AG08396 (cell line): ENCODE data around the gene GNG12.
A peak's percentile ranks its signal among the peaks of the same experiment; 100 is the strongest.
"Not testable (repeated sequence)": the region's sequence is repeated elsewhere in the genome, so short reads cannot be mapped to it uniquely, and the experiment has no call there.

Experiments used
- DNase-seq: peaks from one replicate; pipeline ENCODE4 v3.0.0; 2012; ENCODE audit warnings: low spot score, mixed read lengths

GNG12 gene

DNA sequence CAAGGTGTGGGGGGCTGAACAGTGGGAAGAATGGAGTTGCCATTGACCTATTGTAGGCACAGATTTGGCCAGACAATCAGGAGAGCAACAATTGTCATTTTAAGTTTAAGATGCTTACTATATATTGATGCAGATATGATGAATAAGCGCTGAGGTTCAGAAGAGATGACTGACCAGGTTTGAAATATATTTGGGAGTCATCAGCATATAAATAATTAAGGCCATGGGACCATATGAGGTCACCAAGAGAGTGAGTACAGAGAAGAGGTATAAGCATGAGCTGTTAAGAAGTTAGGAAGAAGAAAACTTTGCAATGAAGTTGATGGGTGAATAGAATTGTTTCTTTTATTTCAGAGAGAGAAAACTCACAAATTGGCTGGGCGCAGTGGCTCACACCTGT, 152.8 kb downstream of the GNG12 start:
- DNase-seq, result no peak

DNA sequence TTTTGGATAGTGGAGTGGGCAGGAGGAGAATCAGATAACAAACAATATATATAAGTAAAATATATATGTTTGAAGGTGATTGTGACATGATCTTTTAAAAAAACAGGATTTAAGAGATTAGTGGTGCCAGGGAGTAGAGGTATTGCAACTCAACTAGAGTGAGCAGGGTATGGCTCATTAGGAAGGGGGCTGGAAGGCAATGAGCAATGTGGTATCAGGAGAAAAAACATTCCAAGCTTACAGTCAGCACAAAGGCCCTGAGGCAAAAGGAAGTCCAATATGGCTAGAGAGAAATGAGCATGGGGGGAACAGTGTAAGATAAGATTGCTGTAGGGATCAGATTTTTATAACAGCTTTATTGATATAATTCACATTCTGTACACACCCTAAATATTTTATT, 153.6 kb downstream of the GNG12 start:
- DNase-seq, result no peak

- no peak for DNase-seq
These were observed 155.3 kb downstream of the GNG12 start for GRCh38 chr1:67677930-67678329.

GRCh38 chr1:67677408-67677807, 155.9 kb downstream of the GNG12 start:
- no peak for DNase-seq

DNA sequence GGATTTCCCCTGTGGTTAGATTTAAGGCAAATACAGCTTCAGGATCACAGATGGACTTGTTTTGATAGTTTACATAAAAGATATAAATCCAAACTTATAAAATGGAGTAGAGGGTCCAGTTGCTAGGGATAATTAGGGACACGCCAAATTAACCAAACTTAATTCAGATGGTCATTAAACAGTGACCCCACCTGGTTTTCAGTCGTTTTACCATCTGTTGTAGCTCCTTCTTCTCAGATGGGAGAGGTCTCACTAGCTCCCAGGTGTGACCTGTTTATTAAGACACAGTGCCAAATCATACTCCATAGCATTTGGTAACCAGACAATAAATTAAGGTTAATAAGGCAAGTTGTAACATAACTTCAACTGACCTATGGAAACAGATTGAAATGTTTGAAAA, 156.3 kb downstream of the GNG12 start:
- DNase-seq, result no peak

- DNase-seq, result no peak
These were observed 157.0 kb downstream of the GNG12 start for GRCh38 chr1:67676287-67676686.

GRCh38 chr1:67675800-67676199, 157.5 kb downstream of the GNG12 start:
- DNase-seq, result peak; percentile 14

GRCh38 chr1:67674260-67675011, 158.8 kb downstream of the GNG12 start:
- DNase-seq, result no peak

- DNase-seq, result no peak
These were observed 159.6 kb downstream of the GNG12 start for GRCh38 chr1:67673468-67674201.

DNA sequence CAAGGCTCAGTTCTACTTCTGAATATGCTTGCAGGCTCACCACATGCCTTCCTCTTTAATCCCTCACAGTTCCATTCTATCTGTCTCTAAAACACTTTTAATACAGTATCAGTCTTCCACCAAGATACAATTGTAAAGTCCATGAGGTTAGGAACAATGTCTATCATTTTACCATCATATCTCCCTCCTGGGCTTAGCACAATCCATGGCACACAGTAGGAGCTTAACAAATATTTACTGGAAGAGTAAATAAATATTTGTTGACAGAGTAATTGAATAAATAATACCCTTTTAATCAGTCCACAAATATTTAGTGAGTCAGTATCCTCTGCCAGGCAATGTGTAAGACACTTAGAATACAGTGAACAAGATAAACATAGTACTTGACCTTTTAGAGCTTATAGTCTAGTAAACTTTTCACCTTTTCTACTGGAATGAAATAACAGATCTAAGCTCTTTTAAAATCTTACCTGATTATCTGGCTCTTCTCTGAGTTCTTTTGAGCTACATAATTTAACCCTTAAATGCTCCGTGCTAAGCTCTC, 160.9 kb downstream of the GNG12 start:
- no peak for DNase-seq

DNA sequence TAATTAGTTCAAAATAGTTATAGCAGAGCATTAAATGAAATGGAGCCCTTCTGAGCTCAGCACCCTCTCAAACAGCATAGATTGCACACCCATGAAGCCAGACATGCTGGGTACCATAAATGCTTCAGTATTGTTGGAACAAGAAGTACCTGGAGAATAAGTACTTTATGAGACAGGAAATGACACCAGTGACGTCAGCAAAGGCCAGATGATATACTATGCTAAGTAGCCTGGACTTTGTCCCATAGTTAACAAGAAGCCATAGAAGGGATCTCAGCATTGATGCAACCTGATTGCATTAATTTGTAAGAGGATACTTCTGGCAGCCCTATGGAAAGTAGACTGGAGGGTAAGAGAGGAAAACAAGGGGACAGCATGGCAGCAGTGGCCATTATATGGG, 164.6 kb downstream of the GNG12 start:
- DNase-seq, result no peak

GRCh38 chr1:67666636-67667035, 166.6 kb downstream of the GNG12 start:
- DNase-seq, result no peak

GRCh38 chr1:67665307-67665706, 168.0 kb downstream of the GNG12 start:
- not testable (repeated sequence) for DNase-seq

- DNase-seq, result no peak
These were observed 169.2 kb downstream of the GNG12 start for GRCh38 chr1:67664048-67664447.

GRCh38 chr1:67662884-67663283, 170.4 kb downstream of the GNG12 start:
- no peak for DNase-seq

- DNase-seq, result no peak
These were observed 174.0 kb downstream of the GNG12 start for GRCh38 chr1:67659229-67659628.

GRCh38 chr1:67657152-67657551, 176.1 kb downstream of the GNG12 start:
- not testable (repeated sequence) for DNase-seq

- DNase-seq, result no peak
These were observed 177.7 kb downstream of the GNG12 start for GRCh38 chr1:67655581-67655980.

DNA sequence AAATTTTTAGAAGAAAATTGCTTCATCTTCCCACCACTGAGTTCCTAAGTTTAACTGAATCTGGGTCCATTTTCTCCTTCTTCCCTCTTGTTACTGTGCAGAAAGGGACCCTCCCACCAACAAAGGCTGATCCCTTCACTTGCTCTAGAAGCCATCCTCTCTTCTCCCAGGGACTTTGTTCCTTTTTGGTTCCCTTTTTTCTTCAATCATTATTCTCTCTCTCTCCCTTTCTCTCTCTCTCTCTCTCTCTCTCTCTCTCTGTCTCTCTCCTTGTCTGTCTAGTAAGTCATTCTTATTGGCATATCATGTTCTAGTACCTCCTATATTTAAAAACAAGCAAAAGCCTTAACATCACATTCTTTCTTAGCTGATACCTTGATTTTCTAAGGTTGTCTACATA, 180.0 kb downstream of the GNG12 start:
- no peak for DNase-seq

GRCh38 chr1:67652800-67653199, 180.5 kb downstream of the GNG12 start:
- peak; percentile 51 for DNase-seq
